ENCODE results near the gene DPP10. TPM values are rescaled to one million over a fixed set of nuclear protein-coding genes. Genes with fewer than 3 reads are reported as not detected.
"Not testable (repeated sequence)": the region's sequence is repeated elsewhere in the genome, so short reads cannot be mapped to it uniquely, and the experiment has no call there.

DPP10 gene
- total RNA-seq, 1 donor from 2014 or later, result 1.0 TPM

GRCh38 chr2:114962532-114962931 lies 520.1 kb downstream of the DPP10 start:
- DNase-seq (ENCODE audit: low spot score), result no peak

GRCh38 chr2:114968748-114969400 lies 526.4 kb downstream of the DPP10 start:
- DNase-seq (ENCODE audit: low spot score), result no peak

GRCh38 chr2:115004321-115004720 lies 561.9 kb downstream of the DPP10 start:
- DNase-seq (ENCODE audit: low spot score), result not testable (repeated sequence)

- no peak for DNase-seq (ENCODE audit: low spot score)
Measured at GRCh38 chr2:115011721-115012120, 569.3 kb downstream of the DPP10 start.

- not testable (repeated sequence) for DNase-seq (ENCODE audit: low spot score)
Measured at GRCh38 chr2:115022013-115022412, 579.6 kb downstream of the DPP10 start.

- no peak for DNase-seq (ENCODE audit: low spot score)
Measured at GRCh38 chr2:115034801-115035200, 592.4 kb downstream of the DPP10 start.

GRCh38 chr2:115036818-115037217 lies 594.4 kb downstream of the DPP10 start:
- no peak for DNase-seq (ENCODE audit: low spot score)

- no peak for DNase-seq (ENCODE audit: low spot score)
Measured at GRCh38 chr2:115057473-115057872, 615.0 kb downstream of the DPP10 start.

GRCh38 chr2:115070002-115070401 lies 627.6 kb downstream of the DPP10 start:
- DNase-seq (ENCODE audit: low spot score), result no peak

- no peak for DNase-seq (ENCODE audit: low spot score)
Measured at GRCh38 chr2:115071534-115071933, 629.1 kb downstream of the DPP10 start.

- no peak for DNase-seq (ENCODE audit: low spot score)
Measured at GRCh38 chr2:115075800-115076199, 633.4 kb downstream of the DPP10 start.

GRCh38 chr2:115077626-115078025 lies 635.2 kb downstream of the DPP10 start:
- no peak for DNase-seq (ENCODE audit: low spot score)

GRCh38 chr2:115083225-115083624 lies 640.8 kb downstream of the DPP10 start:
- no peak for DNase-seq (ENCODE audit: low spot score)

- no peak for DNase-seq (ENCODE audit: low spot score)
Measured at GRCh38 chr2:115083711-115084110, 641.3 kb downstream of the DPP10 start.

- DNase-seq (ENCODE audit: low spot score), result no peak
Measured at GRCh38 chr2:115084446-115084845, 642.0 kb downstream of the DPP10 start.

- DNase-seq (ENCODE audit: low spot score), result not testable (repeated sequence)
Measured at GRCh38 chr2:115086051-115086620, 643.7 kb downstream of the DPP10 start.

- DNase-seq (ENCODE audit: low spot score), result no peak
Measured at GRCh38 chr2:115094441-115094840, 652.0 kb downstream of the DPP10 start.

- no peak for DNase-seq (ENCODE audit: low spot score)
Measured at GRCh38 chr2:115105966-115106365, 663.5 kb downstream of the DPP10 start.

- DNase-seq (ENCODE audit: low spot score), result no peak
Measured at GRCh38 chr2:115115135-115115534, 672.7 kb downstream of the DPP10 start.

- no peak for DNase-seq (ENCODE audit: low spot score)
Measured at GRCh38 chr2:115118306-115118705, 675.9 kb downstream of the DPP10 start.

GRCh38 chr2:115119086-115119485 lies 676.6 kb downstream of the DPP10 start:
- DNase-seq (ENCODE audit: low spot score), result no peak

GRCh38 chr2:115122701-115123100 lies 680.3 kb downstream of the DPP10 start:
- no peak for DNase-seq (ENCODE audit: low spot score)

- no peak for DNase-seq (ENCODE audit: low spot score)
Measured at GRCh38 chr2:115124817-115125216, 682.4 kb downstream of the DPP10 start.

- DNase-seq (ENCODE audit: low spot score), result no peak
Measured at GRCh38 chr2:115129536-115129935, 687.1 kb downstream of the DPP10 start.

Measured in ureter (tissue), 1 donor.